Tibial nerve (tissue), 4 donors: Measurements from ENCODE around the gene C4orf51.

Experiments
- EP300 ChIP-seq, 2 donors: sonication (generic); formaldehyde crosslinking; IDR thresholded peaks; one replicate each; pipeline ENCODE4 v1.6.1; 2017; ENCODE audit warnings: antibody characterized with exemption in 2 of 2, mild to moderate bottlenecking in 1 of 2
- POLR2A ChIP-seq, 2 donors: fragments of 450-650 bp; IDR thresholded peaks; one replicate each; pipeline ENCODE4 v1.6.1; 2017; ENCODE audit warnings: antibody characterized with exemption in 2 of 2, mild to moderate bottlenecking in 2 of 2, moderate library complexity in 2 of 2
- TF ChIP-seq, protein P1 (sequence below), 5 experiments: fragments of 200-600 bp in 3 of 5; fragments of 450-650 bp in 2 of 5; sonication (generic) in 3 of 5; IDR thresholded peaks; one replicate each; pipeline ENCODE4 v1.5.1; 2016 to 2019; ENCODE audit warnings: antibody characterized with exemption in 5 of 5, mild to moderate bottlenecking in 3 of 5, moderate library complexity in 2 of 5

DNA sequence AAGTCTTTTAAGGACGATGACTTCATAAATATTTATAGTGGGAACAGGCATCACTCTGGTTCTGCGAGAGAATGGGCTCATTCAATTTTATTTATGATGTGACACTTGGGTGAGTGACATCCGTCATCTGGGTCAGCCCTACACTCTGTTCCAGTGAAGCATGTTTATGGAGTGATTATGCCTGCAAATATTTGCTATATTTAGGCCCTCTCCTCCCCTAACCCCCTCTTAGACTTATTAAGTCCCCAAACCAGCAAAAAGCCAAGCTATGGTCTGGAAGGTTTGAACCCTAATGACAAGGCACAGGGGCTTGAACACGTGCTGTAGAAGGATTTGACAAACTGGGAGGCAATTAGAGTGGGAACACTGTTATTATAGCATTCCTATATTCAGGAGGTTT is 55.9 kb downstream of the C4orf51 start:
- TF ChIP-seq, protein P1, sequence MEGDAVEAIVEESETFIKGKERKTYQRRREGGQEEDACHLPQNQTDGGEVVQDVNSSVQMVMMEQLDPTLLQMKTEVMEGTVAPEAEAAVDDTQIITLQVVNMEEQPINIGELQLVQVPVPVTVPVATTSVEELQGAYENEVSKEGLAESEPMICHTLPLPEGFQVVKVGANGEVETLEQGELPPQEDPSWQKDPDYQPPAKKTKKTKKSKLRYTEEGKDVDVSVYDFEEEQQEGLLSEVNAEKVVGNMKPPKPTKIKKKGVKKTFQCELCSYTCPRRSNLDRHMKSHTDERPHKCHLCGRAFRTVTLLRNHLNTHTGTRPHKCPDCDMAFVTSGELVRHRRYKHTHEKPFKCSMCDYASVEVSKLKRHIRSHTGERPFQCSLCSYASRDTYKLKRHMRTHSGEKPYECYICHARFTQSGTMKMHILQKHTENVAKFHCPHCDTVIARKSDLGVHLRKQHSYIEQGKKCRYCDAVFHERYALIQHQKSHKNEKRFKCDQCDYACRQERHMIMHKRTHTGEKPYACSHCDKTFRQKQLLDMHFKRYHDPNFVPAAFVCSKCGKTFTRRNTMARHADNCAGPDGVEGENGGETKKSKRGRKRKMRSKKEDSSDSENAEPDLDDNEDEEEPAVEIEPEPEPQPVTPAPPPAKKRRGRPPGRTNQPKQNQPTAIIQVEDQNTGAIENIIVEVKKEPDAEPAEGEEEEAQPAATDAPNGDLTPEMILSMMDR (IDR thresholded peaks at IDR 0.05) = no peak
- TF ChIP-seq POLR2A (IDR thresholded peaks at IDR 0.05) (no peak), EP300 (IDR thresholded peaks at IDR 0.05) (no peak)
